ENCODE measurements around the gene SEBOX.

- no peak for TF ChIP-seq CTCF (IDR thresholded peaks at IDR 0.05)
- no peak for TF ChIP-seq POLR2A (IDR thresholded peaks at IDR 0.05)
Observed at GRCh38 chr17:28404007-28404406, 39.0 kb upstream of the SEBOX start.

Data from testis (tissue), 2 donors.